ENCODE data around the gene PRPF39. TPM values are rescaled to one million over a fixed set of nuclear protein-coding genes. Genes with fewer than 3 reads are reported as not detected.

The PRPF39 gene
- total RNA-seq, 1 experiment from 2014 or later, result 57.4 TPM

- CTCF ChIA-PET, result no interaction called here
- Histone ChIP-seq H3K36me3 (ENCODE audit: insufficient read depth, low read length, poor library complexity, severe bottlenecking) (no peaks in the 10 kb centered on the region), H3K27ac (ENCODE audit: low read depth, low read length, poor library complexity, severe bottlenecking) (no peak overlapping the region), H3K9me3 (ENCODE audit: low read depth, low read length, poor library complexity, severe bottlenecking) (no peaks in the 10 kb centered on the region), H3K27me3 (replicated peaks; ENCODE audit: insufficient read depth, low read depth, low read length, poor library complexity) (no peaks in the 10 kb centered on the region), H3K4me1 (ENCODE audit: insufficient read depth, low read length, poor library complexity, severe bottlenecking) (no peaks in the 10 kb centered on the region), H3K4me3 (ENCODE audit: low read depth, low read length, poor library complexity, severe bottlenecking) (no peak overlapping the region)
- no peak for DNase-seq (ENCODE audit: low spot score)
- intact Hi-C loops (cut with micrococcal nuclease; ENCODE audit: unreplicated experiment), result no loop called here
- TF ChIP-seq EZH2 (IDR thresholded peaks at IDR 0.05; ENCODE audit: borderline replicate concordance, low read depth, low read length, poor library complexity, severe bottlenecking), result no peak
- no peak for TF ChIP-seq CTCF (conservative IDR thresholded peaks at IDR 0.05; ENCODE audit: low read depth, low read length)
- BruUV-seq (replicated peaks), result no TSS peak
- POLR2A ChIA-PET (ENCODE audit: low non-redundant PET), result no interaction called here
Observed at GRCh38 chr14:45066667-45067066, 17.2 kb upstream of the PRPF39 start.

- CTCF ChIA-PET, result no interaction called here
- no TSS peak for BruUV-seq (replicated peaks)
- DNase-seq (ENCODE audit: low spot score), result no peak
- TF ChIP-seq EZH2 (IDR thresholded peaks at IDR 0.05; ENCODE audit: borderline replicate concordance, low read depth, low read length, poor library complexity, severe bottlenecking) (no peak), CTCF (conservative IDR thresholded peaks at IDR 0.05; ENCODE audit: low read depth, low read length) (no peak)
- POLR2A ChIA-PET (ENCODE audit: low non-redundant PET), result no interaction called here
- no peak overlapping the region for H3K27ac ChIP-seq (ENCODE audit: low read depth, low read length, poor library complexity, severe bottlenecking)
- no peaks in the 10 kb centered on the region for H3K36me3 ChIP-seq (ENCODE audit: insufficient read depth, low read length, poor library complexity, severe bottlenecking)
- intact Hi-C loops (cut with micrococcal nuclease; ENCODE audit: unreplicated experiment), result no loop called here
- H3K4me1 ChIP-seq (ENCODE audit: insufficient read depth, low read length, poor library complexity, severe bottlenecking), result no peaks in the 10 kb centered on the region
- H3K27me3 ChIP-seq (replicated peaks; ENCODE audit: insufficient read depth, low read depth, low read length, poor library complexity), result no peaks in the 10 kb centered on the region
- no peak overlapping the region for H3K4me3 ChIP-seq (ENCODE audit: low read depth, low read length, poor library complexity, severe bottlenecking)
- no peaks in the 10 kb centered on the region for H3K9me3 ChIP-seq (ENCODE audit: low read depth, low read length, poor library complexity, severe bottlenecking)
Observed at GRCh38 chr14:45068396-45068795, 15.5 kb upstream of the PRPF39 start.

GRCh38 chr14:45070215-45070614 is 13.7 kb upstream of the PRPF39 start:
- Histone ChIP-seq H3K27ac (ENCODE audit: low read depth, low read length, poor library complexity, severe bottlenecking) (no peak overlapping the region), H3K4me1 (ENCODE audit: insufficient read depth, low read length, poor library complexity, severe bottlenecking) (no peaks in the 10 kb centered on the region), H3K4me3 (ENCODE audit: low read depth, low read length, poor library complexity, severe bottlenecking) (no peak overlapping the region), H3K27me3 (replicated peaks; ENCODE audit: insufficient read depth, low read depth, low read length, poor library complexity) (no peaks in the 10 kb centered on the region), H3K36me3 (ENCODE audit: insufficient read depth, low read length, poor library complexity, severe bottlenecking) (no peaks in the 10 kb centered on the region), H3K9me3 (ENCODE audit: low read depth, low read length, poor library complexity, severe bottlenecking) (no peaks in the 10 kb centered on the region)
- no peak for TF ChIP-seq EZH2 (IDR thresholded peaks at IDR 0.05; ENCODE audit: borderline replicate concordance, low read depth, low read length, poor library complexity, severe bottlenecking)
- intact Hi-C loops (cut with micrococcal nuclease; ENCODE audit: unreplicated experiment), result no loop called here
- DNase-seq (ENCODE audit: low spot score), result no peak
- ChIA-PET CTCF (no interaction called here), POLR2A (ENCODE audit: low non-redundant PET) (no interaction called here)
- no TSS peak for BruUV-seq (replicated peaks)

- Histone ChIP-seq H3K9me3 (ENCODE audit: low read depth, low read length, poor library complexity, severe bottlenecking) (no peaks in the 10 kb centered on the region), H3K4me1 (ENCODE audit: insufficient read depth, low read length, poor library complexity, severe bottlenecking) (no peaks in the 10 kb centered on the region), H3K27ac (ENCODE audit: low read depth, low read length, poor library complexity, severe bottlenecking) (no peak overlapping the region), H3K36me3 (ENCODE audit: insufficient read depth, low read length, poor library complexity, severe bottlenecking) (no peaks in the 10 kb centered on the region), H3K27me3 (replicated peaks; ENCODE audit: insufficient read depth, low read depth, low read length, poor library complexity) (no peaks in the 10 kb centered on the region), H3K4me3 (ENCODE audit: low read depth, low read length, poor library complexity, severe bottlenecking) (no peak overlapping the region)
- intact Hi-C loops (cut with micrococcal nuclease; ENCODE audit: unreplicated experiment), result no loop called here
- ChIA-PET CTCF (no interaction called here), POLR2A (ENCODE audit: low non-redundant PET) (no interaction called here)
- DNase-seq (ENCODE audit: low spot score), result no peak
- no peak for TF ChIP-seq EZH2 (IDR thresholded peaks at IDR 0.05; ENCODE audit: borderline replicate concordance, low read depth, low read length, poor library complexity, severe bottlenecking)
- TF ChIP-seq CTCF (conservative IDR thresholded peaks at IDR 0.05; ENCODE audit: low read depth, low read length), result no peak
- no TSS peak for BruUV-seq (replicated peaks)
Observed at GRCh38 chr14:45072126-45072525, 11.8 kb upstream of the PRPF39 start.

Data from A673 (cell line).